ENCODE results near the gene TJP1. TPM values are rescaled to one million over a fixed set of nuclear protein-coding genes. Genes with fewer than 3 reads are reported as not detected.
"Not testable (repeated sequence)": the region's sequence is repeated elsewhere in the genome, so short reads cannot be mapped to it uniquely, and the experiment has no call there.

The TJP1 gene
- total and polyA plus RNA-seq, 5 donors from 2014 or later, result 0.06 TPM; not detected in 4

- not testable (repeated sequence) for H3K4me3 Mint-ChIP-seq; H3K36me3 Mint-ChIP-seq; H3K27ac Mint-ChIP-seq; H3K4me1 Mint-ChIP-seq; H3K36me3 ChIP-seq (ENCODE audit: control insufficient read depth, insufficient read depth, low read length); H3K27me3 Mint-ChIP-seq; ATAC-seq (ENCODE audit: low read depth in 2 of 2); H3K9me3 Mint-ChIP-seq; H3K4me1 ChIP-seq (ENCODE audit: control insufficient read depth, insufficient read depth, low read length, poor library complexity, severe bottlenecking); DNase-seq; H3K9me3 ChIP-seq (ENCODE audit: control insufficient read depth in 2 of 2, low read length in 2 of 2); H3K27me3 ChIP-seq (ENCODE audit: control insufficient read depth, insufficient read depth, low read length); H3K27ac ChIP-seq (ENCODE audit: insufficient read depth, low read length, poor library complexity, severe bottlenecking); H3K4me3 ChIP-seq (ENCODE audit: low read depth, low read length)
Observed at GRCh38 chr15:29730471-29730870, 91.8 kb downstream of the TJP1 start.

- DNase-seq, result no peak
- Mint-ChIP-seq H3K9me3 (peaks cover 0 to 5% (median 0%) of the 10 kb centered on the region in 7 donors), H3K4me3 (no peak overlapping the region), H3K4me1 (no peaks in the 10 kb centered on the region), H3K27ac (no peak overlapping the region), H3K27me3 (peaks cover 7% of the 10 kb centered on the region), H3K36me3 (no peaks in the 10 kb centered on the region)
- Histone ChIP-seq H3K4me3 (ENCODE audit: low read depth, low read length) (no peak overlapping the region), H3K27me3 (ENCODE audit: control insufficient read depth, insufficient read depth, low read length) (no peaks in the 10 kb centered on the region), H3K4me1 (ENCODE audit: control insufficient read depth, insufficient read depth, low read length, poor library complexity, severe bottlenecking) (no peaks in the 10 kb centered on the region), H3K9me3 (ENCODE audit: control insufficient read depth in 2 of 2, low read length in 2 of 2) (no peaks in the 10 kb centered on the region), H3K27ac (ENCODE audit: insufficient read depth, low read length, poor library complexity, severe bottlenecking) (no peak overlapping the region), H3K36me3 (ENCODE audit: control insufficient read depth, insufficient read depth, low read length) (no peaks in the 10 kb centered on the region)
- no peak for ATAC-seq (ENCODE audit: low read depth in 2 of 2)
Observed at GRCh38 chr15:29728418-29728817, 93.8 kb downstream of the TJP1 start.

- DNase-seq (no peak), ATAC-seq (ENCODE audit: low read depth in 2 of 2) (no peak)
- Histone ChIP-seq H3K4me1 (ENCODE audit: control insufficient read depth, insufficient read depth, low read length, poor library complexity, severe bottlenecking) (no peaks in the 10 kb centered on the region), H3K27me3 (ENCODE audit: control insufficient read depth, insufficient read depth, low read length) (no peaks in the 10 kb centered on the region), H3K36me3 (ENCODE audit: control insufficient read depth, insufficient read depth, low read length) (no peaks in the 10 kb centered on the region), H3K4me3 (ENCODE audit: low read depth, low read length) (no peak overlapping the region), H3K27ac (ENCODE audit: insufficient read depth, low read length, poor library complexity, severe bottlenecking) (no peak overlapping the region), H3K9me3 (ENCODE audit: control insufficient read depth in 2 of 2, low read length in 2 of 2) (no peaks in the 10 kb centered on the region)
- Mint-ChIP-seq H3K36me3 (no peaks in the 10 kb centered on the region), H3K27me3 (peaks cover 7% of the 10 kb centered on the region), H3K9me3 (peaks cover 0 to 6% (median 0%) of the 10 kb centered on the region in 7 donors), H3K4me1 (no peaks in the 10 kb centered on the region), H3K27ac (no peak overlapping the region), H3K4me3 (no peak overlapping the region)
Observed at GRCh38 chr15:29727871-29728270, 94.4 kb downstream of the TJP1 start.

- H3K36me3 ChIP-seq (ENCODE audit: control insufficient read depth, insufficient read depth, low read length), result no peaks in the 10 kb centered on the region
- DNase-seq (no peak), ATAC-seq (ENCODE audit: low read depth in 2 of 2) (no peak)
- no peak overlapping the region for H3K4me3 ChIP-seq (ENCODE audit: low read depth, low read length)
- no peak overlapping the region for H3K27ac Mint-ChIP-seq
- peaks cover 0 to 15% (median 4%) of the 10 kb centered on the region in 7 donors for H3K9me3 Mint-ChIP-seq
- H3K9me3 ChIP-seq (ENCODE audit: control insufficient read depth in 2 of 2, low read length in 2 of 2), result peaks cover 0 to 6% of the 10 kb centered on the region in 2 experiments
- H3K36me3 Mint-ChIP-seq, result no peaks in the 10 kb centered on the region
- no peak overlapping the region for H3K4me3 Mint-ChIP-seq
- H3K27me3 ChIP-seq (ENCODE audit: control insufficient read depth, insufficient read depth, low read length), result no peaks in the 10 kb centered on the region
- H3K27ac ChIP-seq (ENCODE audit: insufficient read depth, low read length, poor library complexity, severe bottlenecking), result no peak overlapping the region
- H3K4me1 Mint-ChIP-seq, result no peaks in the 10 kb centered on the region
- H3K4me1 ChIP-seq (ENCODE audit: control insufficient read depth, insufficient read depth, low read length, poor library complexity, severe bottlenecking), result no peaks in the 10 kb centered on the region
- peaks cover 7% of the 10 kb centered on the region for H3K27me3 Mint-ChIP-seq
Observed at GRCh38 chr15:29726553-29726952, 95.7 kb downstream of the TJP1 start.

- H3K36me3 Mint-ChIP-seq, result no peaks in the 10 kb centered on the region
- H3K27me3 Mint-ChIP-seq, result peaks cover 7% of the 10 kb centered on the region
- Histone ChIP-seq H3K27me3 (ENCODE audit: control insufficient read depth, insufficient read depth, low read length) (no peaks in the 10 kb centered on the region), H3K36me3 (ENCODE audit: control insufficient read depth, insufficient read depth, low read length) (no peaks in the 10 kb centered on the region), H3K4me3 (ENCODE audit: low read depth, low read length) (no peak overlapping the region), H3K27ac (ENCODE audit: insufficient read depth, low read length, poor library complexity, severe bottlenecking) (no peak overlapping the region), H3K4me1 (ENCODE audit: control insufficient read depth, insufficient read depth, low read length, poor library complexity, severe bottlenecking) (no peaks in the 10 kb centered on the region), H3K9me3 (ENCODE audit: control insufficient read depth in 2 of 2, low read length in 2 of 2) (peaks cover 0 to 6% of the 10 kb centered on the region in 2 experiments)
- H3K27ac Mint-ChIP-seq, result no peak overlapping the region
- peaks cover 0 to 26% (median 8%) of the 10 kb centered on the region in 7 donors for H3K9me3 Mint-ChIP-seq
- H3K4me1 Mint-ChIP-seq, result no peaks in the 10 kb centered on the region
- no peak overlapping the region for H3K4me3 Mint-ChIP-seq
- ATAC-seq (ENCODE audit: low read depth in 2 of 2) (no peak), DNase-seq (no peak)
Observed at GRCh38 chr15:29724026-29724425, 98.2 kb downstream of the TJP1 start.

- DNase-seq (no peak), ATAC-seq (ENCODE audit: low read depth in 2 of 2) (no peak)
- Histone ChIP-seq H3K27me3 (ENCODE audit: control insufficient read depth, insufficient read depth, low read length) (no peaks in the 10 kb centered on the region), H3K4me3 (ENCODE audit: low read depth, low read length) (no peak overlapping the region), H3K36me3 (ENCODE audit: control insufficient read depth, insufficient read depth, low read length) (no peaks in the 10 kb centered on the region), H3K27ac (ENCODE audit: insufficient read depth, low read length, poor library complexity, severe bottlenecking) (no peak overlapping the region), H3K9me3 (ENCODE audit: control insufficient read depth in 2 of 2, low read length in 2 of 2) (no peaks in the 10 kb centered on the region), H3K4me1 (ENCODE audit: control insufficient read depth, insufficient read depth, low read length, poor library complexity, severe bottlenecking) (no peaks in the 10 kb centered on the region)
- H3K9me3 Mint-ChIP-seq, result peaks cover 0 to 3% (median 0%) of the 10 kb centered on the region in 7 donors
- no peaks in the 10 kb centered on the region for H3K4me1 Mint-ChIP-seq
- no peak overlapping the region for H3K4me3 Mint-ChIP-seq
- H3K27ac Mint-ChIP-seq, result no peak overlapping the region
- peaks cover 4% of the 10 kb centered on the region for H3K27me3 Mint-ChIP-seq
- no peaks in the 10 kb centered on the region for H3K36me3 Mint-ChIP-seq
Observed at GRCh38 chr15:29713784-29714183, 108.5 kb downstream of the TJP1 start.

- ATAC-seq (ENCODE audit: low read depth in 2 of 2), result no peak
- Mint-ChIP-seq H3K36me3 (no peaks in the 10 kb centered on the region), H3K4me1 (no peaks in the 10 kb centered on the region), H3K9me3 (peaks cover 0 to 2% (median 0%) of the 10 kb centered on the region in 7 donors), H3K4me3 (no peak overlapping the region), H3K27me3 (peaks cover 4% of the 10 kb centered on the region), H3K27ac (no peak overlapping the region)
- Histone ChIP-seq H3K27ac (ENCODE audit: insufficient read depth, low read length, poor library complexity, severe bottlenecking) (no peak overlapping the region), H3K4me1 (ENCODE audit: control insufficient read depth, insufficient read depth, low read length, poor library complexity, severe bottlenecking) (no peaks in the 10 kb centered on the region), H3K36me3 (ENCODE audit: control insufficient read depth, insufficient read depth, low read length) (no peaks in the 10 kb centered on the region), H3K9me3 (ENCODE audit: control insufficient read depth in 2 of 2, low read length in 2 of 2) (no peaks in the 10 kb centered on the region), H3K27me3 (ENCODE audit: control insufficient read depth, insufficient read depth, low read length) (no peaks in the 10 kb centered on the region), H3K4me3 (ENCODE audit: low read depth, low read length) (no peak overlapping the region)
- DNase-seq, result no peak
Observed at GRCh38 chr15:29712149-29712885, 110.0 kb downstream of the TJP1 start.

- Histone ChIP-seq H3K4me1 (ENCODE audit: control insufficient read depth, insufficient read depth, low read length, poor library complexity, severe bottlenecking) (no peaks in the 10 kb centered on the region), H3K9me3 (ENCODE audit: control insufficient read depth in 2 of 2, low read length in 2 of 2) (no peaks in the 10 kb centered on the region), H3K4me3 (ENCODE audit: low read depth, low read length) (no peak overlapping the region), H3K27ac (ENCODE audit: insufficient read depth, low read length, poor library complexity, severe bottlenecking) (no peak overlapping the region), H3K36me3 (ENCODE audit: control insufficient read depth, insufficient read depth, low read length) (no peaks in the 10 kb centered on the region), H3K27me3 (ENCODE audit: control insufficient read depth, insufficient read depth, low read length) (no peaks in the 10 kb centered on the region)
- H3K4me3 Mint-ChIP-seq, result no peak overlapping the region
- H3K4me1 Mint-ChIP-seq, result no peaks in the 10 kb centered on the region
- no peaks in the 10 kb centered on the region for H3K36me3 Mint-ChIP-seq
- DNase-seq (no peak), ATAC-seq (ENCODE audit: low read depth in 2 of 2) (no peak)
- no peak overlapping the region for H3K27ac Mint-ChIP-seq
- H3K27me3 Mint-ChIP-seq, result peaks cover 4% of the 10 kb centered on the region
- peaks cover 0 to 2% (median 0%) of the 10 kb centered on the region in 7 donors for H3K9me3 Mint-ChIP-seq
Observed at GRCh38 chr15:29711531-29711930, 110.7 kb downstream of the TJP1 start.

Data from CD4-positive, CD25-positive, alpha-beta regulatory T cell (primary cell).